DOHH2 (cell line): ENCODE measurements around the gene SLC16A10.

ENCODE experiments used
- H3F3A ChIP-seq: fragments of 200-600 bp; sonication (generic), shearing (Covaris generic); 2 replicates; pipeline ENCODE4 v1.6.0; 2016; ENCODE audit warnings: antibody characterized with exemption, mild to moderate bottlenecking; ENCODE audit not compliant: control insufficient read depth, insufficient read depth
- H3K27ac ChIP-seq: fragments of 200-600 bp; sonication (generic); 2 replicates; pipeline ENCODE4 v1.5.1; 2014; ENCODE audit warnings: low read depth, mild to moderate bottlenecking, low read length, moderate library complexity
- H3K27me3 ChIP-seq: fragments of 200-600 bp; sonication (generic); 2 replicates; pipeline ENCODE4 v1.6.1; 2014; ENCODE audit warnings: mild to moderate bottlenecking, low read length, mixed read lengths; ENCODE audit not compliant: control insufficient read depth
- H3K36me3 ChIP-seq: fragments of 200-600 bp; sonication (generic); 2 replicates; pipeline ENCODE4 v1.6.1; 2014; ENCODE audit warnings: mild to moderate bottlenecking, low read length, moderate library complexity, mixed read lengths; ENCODE audit not compliant: control insufficient read depth
- H3K4me1 ChIP-seq: fragments of 200-600 bp; sonication (generic); 2 replicates; pipeline ENCODE4 v1.6.1; 2014; ENCODE audit warnings: mild to moderate bottlenecking, low read length, mixed read lengths; ENCODE audit not compliant: control insufficient read depth
- H3K4me2 ChIP-seq: fragments of 200-600 bp; sonication (generic); 2 replicates; pipeline ENCODE4 v1.6.0; 2014; ENCODE audit warnings: mild to moderate bottlenecking, low read length, moderate library complexity
- H3K4me3 ChIP-seq: fragments of 200-600 bp; sonication (generic); 2 replicates; pipeline ENCODE4 v1.5.1; 2014; ENCODE audit warnings: mild to moderate bottlenecking, low read length, mixed read lengths
- H3K79me2 ChIP-seq: fragments of 200-600 bp; sonication (generic); 2 replicates; pipeline ENCODE4 v1.6.1; 2014; ENCODE audit warnings: mild to moderate bottlenecking, low read length, mixed read lengths; ENCODE audit not compliant: control insufficient read depth
- H3K9me2 ChIP-seq: fragments of 200-600 bp; sonication (generic); replicated peaks from 2 replicates; pipeline ENCODE4 v1.6.1; 2014; ENCODE audit warnings: mild to moderate bottlenecking, low read length, mixed read lengths; ENCODE audit not compliant: control insufficient read depth
- H3K9me3 ChIP-seq: fragments of 200-600 bp; sonication (generic); 2 replicates; pipeline ENCODE4 v1.6.1; 2014; ENCODE audit warnings: antibody characterized with exemption, low read length, mixed read lengths; ENCODE audit not compliant: control insufficient read depth, insufficient read depth
- H4K20me1 ChIP-seq: fragments of 200-600 bp; sonication (generic); 2 replicates; pipeline ENCODE4 v1.6.0; 2014; ENCODE audit warnings: low read depth, mild to moderate bottlenecking, antibody characterized with exemption, low read length, moderate library complexity; ENCODE audit not compliant: control insufficient read depth, insufficient read depth
- EZH2phosphoT487 ChIP-seq: fragments of 200-600 bp; sonication (generic); IDR thresholded peaks from 2 replicates; pipeline ENCODE4 v1.6.1; 2017; ENCODE audit warnings: borderline replicate concordance, mild to moderate bottlenecking, antibody characterized with exemption, low read length, moderate library complexity, mixed read lengths
- TF ChIP-seq, protein P1 (sequence below): fragments of 200-600 bp; sonication (generic); IDR thresholded peaks from one replicate; pipeline ENCODE4 v1.5.1; 2014; ENCODE audit warnings: antibody characterized with exemption, mild to moderate bottlenecking, low read depth, low read length; ENCODE audit not compliant: poor library complexity, severe bottlenecking

SLC16A10 gene

DNA sequence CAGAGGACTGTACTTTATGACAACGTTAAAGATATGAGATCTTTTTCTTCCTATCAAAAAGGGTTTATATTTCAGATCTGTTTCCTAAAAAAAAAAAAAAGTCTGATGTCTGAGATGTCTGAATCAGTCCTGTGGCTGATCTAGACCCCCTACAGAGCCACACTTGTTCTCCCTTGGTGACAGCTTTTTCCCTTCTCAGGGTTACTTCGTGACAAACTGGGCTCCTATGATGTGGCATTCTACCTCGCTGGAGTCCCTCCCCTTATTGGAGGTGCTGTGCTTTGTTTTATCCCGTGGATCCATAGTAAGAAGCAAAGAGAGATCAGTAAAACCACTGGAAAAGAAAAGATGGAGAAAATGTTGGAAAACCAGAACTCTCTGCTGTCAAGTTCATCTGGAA lies 134.5 kb downstream of the SLC16A10 start:
- H3K36me3 ChIP-seq: no peaks in the 10 kb centered on the region
- TF ChIP-seq, protein P1, sequence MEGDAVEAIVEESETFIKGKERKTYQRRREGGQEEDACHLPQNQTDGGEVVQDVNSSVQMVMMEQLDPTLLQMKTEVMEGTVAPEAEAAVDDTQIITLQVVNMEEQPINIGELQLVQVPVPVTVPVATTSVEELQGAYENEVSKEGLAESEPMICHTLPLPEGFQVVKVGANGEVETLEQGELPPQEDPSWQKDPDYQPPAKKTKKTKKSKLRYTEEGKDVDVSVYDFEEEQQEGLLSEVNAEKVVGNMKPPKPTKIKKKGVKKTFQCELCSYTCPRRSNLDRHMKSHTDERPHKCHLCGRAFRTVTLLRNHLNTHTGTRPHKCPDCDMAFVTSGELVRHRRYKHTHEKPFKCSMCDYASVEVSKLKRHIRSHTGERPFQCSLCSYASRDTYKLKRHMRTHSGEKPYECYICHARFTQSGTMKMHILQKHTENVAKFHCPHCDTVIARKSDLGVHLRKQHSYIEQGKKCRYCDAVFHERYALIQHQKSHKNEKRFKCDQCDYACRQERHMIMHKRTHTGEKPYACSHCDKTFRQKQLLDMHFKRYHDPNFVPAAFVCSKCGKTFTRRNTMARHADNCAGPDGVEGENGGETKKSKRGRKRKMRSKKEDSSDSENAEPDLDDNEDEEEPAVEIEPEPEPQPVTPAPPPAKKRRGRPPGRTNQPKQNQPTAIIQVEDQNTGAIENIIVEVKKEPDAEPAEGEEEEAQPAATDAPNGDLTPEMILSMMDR: no peak
- no peak for TF ChIP-seq EZH2phosphoT487
- H3K4me1 ChIP-seq: no peaks in the 10 kb centered on the region
- H3K27me3 ChIP-seq: peaks cover 2% of the 10 kb centered on the region; the same call in 1 of the 2 replicates
- H3K79me2 ChIP-seq: no peaks in the 10 kb centered on the region
- H3K4me2 ChIP-seq: no peak overlapping the region
- no peaks in the 10 kb centered on the region for H3F3A ChIP-seq
- no peak overlapping the region for H3K4me3 ChIP-seq
- H3K9me2 ChIP-seq: no peaks in the 10 kb centered on the region
- no peak overlapping the region for H3K27ac ChIP-seq
- no peaks in the 10 kb centered on the region for H3K9me3 ChIP-seq
- H4K20me1 ChIP-seq: no peaks in the 10 kb centered on the region

DNA sequence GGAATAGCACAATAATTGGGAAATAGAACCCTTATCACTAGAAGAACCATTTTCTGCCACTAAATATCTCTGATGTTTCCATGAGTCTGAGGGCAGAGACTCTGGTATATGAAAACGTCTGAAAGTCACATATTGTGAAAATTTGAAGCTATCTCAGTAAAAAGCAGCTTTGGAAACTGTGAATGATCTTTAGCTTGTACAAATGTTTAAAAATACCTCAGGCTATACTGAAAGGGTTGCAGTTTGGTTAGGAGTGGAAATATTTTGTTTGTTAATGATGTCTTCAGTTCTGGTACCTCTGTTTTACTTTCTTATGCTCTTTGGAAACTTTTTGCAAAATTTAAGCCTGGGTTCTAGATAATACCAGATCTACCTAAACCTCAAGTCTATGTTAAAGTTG lies 135.0 kb downstream of the SLC16A10 start:
- TF ChIP-seq, protein P1: no peak
- no peak for TF ChIP-seq EZH2phosphoT487

DNA sequence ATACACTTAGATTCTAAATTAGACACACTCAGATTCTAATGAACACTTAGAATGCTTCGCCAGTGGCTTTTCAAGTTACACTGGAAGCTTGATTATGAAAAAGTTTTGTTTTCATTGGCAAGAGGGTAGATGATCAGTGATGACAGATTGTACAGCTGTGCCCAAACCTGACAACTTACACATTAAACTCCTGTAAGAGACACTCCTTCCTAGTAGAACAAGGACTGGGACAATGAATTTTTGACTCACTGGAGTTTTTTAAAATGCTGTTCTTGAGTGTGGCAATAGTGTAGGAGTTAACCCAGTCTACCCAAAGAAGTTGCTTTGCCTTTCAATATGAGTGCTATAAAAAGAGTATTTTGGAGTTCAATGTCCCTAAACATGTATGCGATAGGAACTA lies 140.8 kb downstream of the SLC16A10 start:
- Histone ChIP-seq H3K79me2 (no peaks in the 10 kb centered on the region), H3K9me2 (no peaks in the 10 kb centered on the region), H3F3A (no peaks in the 10 kb centered on the region), H4K20me1 (no peaks in the 10 kb centered on the region), H3K36me3 (no peaks in the 10 kb centered on the region), H3K9me3 (no peaks in the 10 kb centered on the region), H3K4me2 (no peak overlapping the region), H3K27ac (no peak overlapping the region), H3K4me1 (no peaks in the 10 kb centered on the region), H3K4me3 (no peak overlapping the region), H3K27me3 (peaks cover 2% of the 10 kb centered on the region; the same call in 1 of the 2 replicates)
- TF ChIP-seq, protein P1: no peak

More for the DNA sequence above, 135.0 kb downstream of the SLC16A10 start:
- no peaks in the 10 kb centered on the region for H3K9me3 ChIP-seq
- H3K4me3 ChIP-seq: no peak overlapping the region
- H4K20me1 ChIP-seq: no peaks in the 10 kb centered on the region
- H3K36me3 ChIP-seq: no peaks in the 10 kb centered on the region
- no peak overlapping the region for H3K4me2 ChIP-seq
- H3K27ac ChIP-seq: no peak overlapping the region
- H3K4me1 ChIP-seq: no peaks in the 10 kb centered on the region
- H3K79me2 ChIP-seq: no peaks in the 10 kb centered on the region
- no peaks in the 10 kb centered on the region for H3F3A ChIP-seq
- no peaks in the 10 kb centered on the region for H3K9me2 ChIP-seq
- peaks cover 2% of the 10 kb centered on the region; the same call in 1 of the 2 replicates for H3K27me3 ChIP-seq
